ENCODE data around the gene PA2G4. TPM values are rescaled to one million over a fixed set of nuclear protein-coding genes. Genes with fewer than 3 reads are reported as not detected.

PA2G4 gene
- total RNA-seq, 1 experiment from 2014 or later: 184 TPM

DNA sequence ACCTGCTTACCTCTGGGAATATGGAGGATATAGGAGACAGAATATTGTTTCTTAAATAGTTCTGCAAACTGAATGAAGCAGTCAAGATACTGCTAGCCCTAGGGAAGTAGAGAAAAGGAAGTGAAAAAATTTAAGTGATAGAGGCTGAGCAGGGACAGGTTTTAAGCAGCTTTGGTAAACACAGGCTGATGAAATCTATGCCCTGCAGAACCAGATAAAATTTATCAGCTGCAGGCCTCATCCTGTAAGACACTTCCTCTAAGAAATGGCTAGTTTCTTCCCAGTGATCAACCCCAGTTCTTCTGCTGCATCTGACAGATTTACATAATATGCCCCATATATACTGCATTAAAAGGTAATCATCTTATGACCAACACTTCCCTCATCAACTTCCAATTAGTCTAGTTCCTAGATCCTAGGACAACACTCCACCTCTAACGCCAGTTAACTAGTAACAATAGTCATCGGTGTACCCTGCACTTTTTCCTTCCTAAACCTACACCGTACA lies 22.4 kb downstream of the PA2G4 start:
- DNase-seq (ENCODE audit: low read depth): no peak

- DNase-seq (ENCODE audit: low read depth): no peak
These were observed 23.1 kb downstream of the PA2G4 start for GRCh38 chr12:56127485-56127887.

- peak; percentile 100 for DNase-seq (ENCODE audit: low read depth)
These were observed 23.7 kb downstream of the PA2G4 start, which contains the start of gene ESYT1 for GRCh38 chr12:56127888-56128669. Gene ESYT1 (plus strand): TSS chr12:56128267. CDS start chr12:56128320, 53 bp downstream.

- DNase-seq (ENCODE audit: low read depth): peak; percentile 41
These were observed 24.4 kb downstream of the PA2G4 start for GRCh38 chr12:56128670-56129205.

- DNase-seq (ENCODE audit: low read depth): peak; percentile 49
These were observed 25.0 kb downstream of the PA2G4 start for GRCh38 chr12:56129206-56129941.

DNA sequence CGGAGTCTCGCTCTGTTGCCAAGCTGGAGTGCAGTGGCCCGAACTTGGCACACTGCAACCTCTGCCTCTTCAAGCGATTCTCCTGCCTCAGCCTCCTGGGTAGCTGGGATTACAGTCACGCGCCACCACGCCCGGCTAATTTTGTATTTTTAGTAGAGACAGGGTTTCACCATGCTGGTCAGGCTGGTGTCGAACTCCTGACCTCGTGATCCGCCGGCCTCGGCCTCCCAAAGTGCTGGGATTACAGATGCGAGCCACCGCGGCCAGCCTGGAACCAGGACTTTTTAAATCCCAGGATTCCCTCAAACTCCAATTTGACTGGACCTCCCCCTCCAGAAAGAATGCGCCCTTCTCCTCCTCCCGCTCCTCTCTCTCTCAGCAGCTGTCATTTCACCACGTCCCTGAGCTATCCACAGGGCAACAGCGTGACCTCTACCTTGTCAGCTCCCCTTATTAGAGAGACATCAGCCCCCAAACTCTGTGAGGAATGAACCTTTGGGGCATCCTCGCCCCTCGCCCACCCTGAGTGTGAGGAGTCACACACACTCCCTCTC lies 25.7 kb downstream of the PA2G4 start:
- DNase-seq (ENCODE audit: low read depth): no peak

DNA sequence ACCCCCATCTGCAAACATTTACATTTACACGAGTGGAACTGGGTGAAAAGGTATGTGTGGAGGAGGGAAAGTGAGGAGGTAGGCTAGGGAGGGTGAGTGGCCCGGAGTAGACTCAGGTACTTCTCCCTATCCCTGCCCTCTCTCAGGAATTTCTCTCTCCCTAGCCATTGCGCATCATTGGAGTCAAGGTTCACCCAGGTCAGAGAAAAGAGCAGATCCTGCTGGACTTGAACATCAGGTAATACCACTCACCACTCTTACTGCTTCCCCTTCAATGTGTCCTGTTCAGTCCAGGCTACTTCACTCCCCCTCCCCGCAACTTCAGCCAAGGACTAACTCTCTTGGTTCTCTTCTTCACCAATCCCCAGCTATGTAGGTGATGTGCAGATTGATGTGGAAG lies 26.5 kb downstream of the PA2G4 start:
- DNase-seq (ENCODE audit: low read depth): no peak

- DNase-seq (ENCODE audit: low read depth): no peak
These were observed 30.5 kb downstream of the PA2G4 start for GRCh38 chr12:56134897-56135296.

DNA sequence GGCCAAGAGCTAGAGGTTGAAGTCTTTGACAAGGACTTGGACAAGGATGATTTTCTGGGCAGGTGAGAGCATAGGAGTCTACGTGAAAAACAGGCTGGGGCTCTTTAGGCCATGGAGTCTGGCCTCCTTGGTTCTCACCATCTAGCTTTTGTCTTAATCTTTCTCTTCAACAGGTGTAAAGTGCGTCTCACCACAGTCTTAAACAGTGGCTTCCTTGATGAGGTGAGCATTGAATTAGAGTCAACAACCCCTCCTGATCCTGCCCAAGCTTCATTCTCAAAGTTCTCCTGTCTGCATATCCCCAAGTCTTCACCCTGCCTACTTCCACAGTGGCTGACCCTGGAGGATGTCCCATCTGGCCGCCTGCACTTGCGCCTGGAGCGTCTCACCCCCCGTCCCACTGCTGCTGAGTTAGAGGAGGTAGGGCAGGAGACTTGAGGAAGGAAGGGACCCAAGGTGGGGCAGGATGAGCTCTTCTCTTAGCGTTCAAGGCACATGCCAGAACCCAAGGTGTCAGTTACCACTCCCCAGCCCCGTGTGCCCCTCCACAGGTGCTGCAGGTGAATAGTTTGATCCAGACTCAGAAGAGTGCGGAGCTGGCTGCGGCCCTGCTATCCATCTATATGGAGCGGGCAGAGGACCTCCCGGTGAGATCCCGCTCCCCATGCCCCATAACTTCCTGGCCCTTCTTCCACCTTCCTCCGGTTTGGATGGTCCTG lies 33.7 kb downstream of the PA2G4 start:
- no peak for DNase-seq (ENCODE audit: low read depth)

DNA sequence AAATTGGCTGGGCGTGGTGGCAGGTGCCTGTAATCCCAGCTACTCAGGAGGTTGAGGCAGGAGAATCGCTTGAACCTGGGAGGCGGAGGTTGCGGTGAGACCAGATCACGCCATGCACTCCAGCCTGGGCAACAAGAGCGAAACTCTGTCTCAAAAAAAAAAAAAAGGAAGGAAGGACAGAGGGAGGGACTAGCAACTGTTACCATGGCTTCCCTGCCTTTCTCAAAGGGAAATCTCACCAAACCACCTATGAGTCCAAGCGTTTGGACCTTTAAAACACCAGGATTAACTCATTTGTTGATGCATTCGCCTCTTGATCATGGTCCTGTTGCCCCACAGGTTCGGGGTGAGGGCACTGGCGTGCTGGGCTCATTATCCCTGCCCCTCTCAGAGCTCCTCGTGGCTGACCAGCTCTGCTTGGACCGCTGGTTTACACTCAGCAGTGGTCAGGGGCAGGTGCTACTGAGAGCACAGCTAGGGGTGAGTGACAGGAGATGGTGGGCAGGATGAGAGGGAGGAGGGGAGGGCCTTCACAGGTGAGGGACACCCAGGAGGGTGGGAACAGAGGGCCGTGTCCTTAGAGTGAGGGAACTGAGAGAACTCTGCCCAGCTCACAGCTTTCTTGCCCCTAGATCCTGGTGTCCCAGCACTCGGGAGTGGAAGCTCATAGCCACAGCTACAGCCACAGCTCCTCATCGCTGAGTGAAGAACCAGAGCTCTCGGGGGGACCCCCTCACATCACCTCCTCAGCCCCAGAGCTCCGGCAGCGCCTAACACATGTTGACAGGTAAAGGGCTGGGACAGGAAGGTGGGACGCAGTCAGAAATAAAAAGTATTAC lies 37.8 kb downstream of the PA2G4 start:
- DNase-seq (ENCODE audit: low read depth): no peak

DNA sequence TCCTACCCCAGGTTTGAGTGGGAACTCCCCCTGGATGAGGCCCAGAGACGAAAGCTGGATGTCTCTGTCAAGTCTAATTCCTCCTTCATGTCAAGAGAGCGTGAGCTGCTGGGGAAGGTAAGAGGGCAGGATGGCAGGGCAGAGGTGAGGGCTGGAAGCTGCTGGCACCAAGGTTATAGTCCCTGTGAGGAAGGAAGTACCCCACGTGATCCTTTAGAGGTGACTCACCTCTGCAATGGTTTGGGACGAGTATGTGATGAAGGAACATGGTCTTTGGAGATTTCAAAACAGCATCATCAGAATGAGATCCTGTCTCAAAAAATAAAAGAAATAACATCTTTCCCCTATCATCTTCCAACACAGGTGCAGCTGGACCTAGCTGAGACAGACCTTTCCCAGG lies 38.9 kb downstream of the PA2G4 start:
- no peak for DNase-seq (ENCODE audit: low read depth)

DNA sequence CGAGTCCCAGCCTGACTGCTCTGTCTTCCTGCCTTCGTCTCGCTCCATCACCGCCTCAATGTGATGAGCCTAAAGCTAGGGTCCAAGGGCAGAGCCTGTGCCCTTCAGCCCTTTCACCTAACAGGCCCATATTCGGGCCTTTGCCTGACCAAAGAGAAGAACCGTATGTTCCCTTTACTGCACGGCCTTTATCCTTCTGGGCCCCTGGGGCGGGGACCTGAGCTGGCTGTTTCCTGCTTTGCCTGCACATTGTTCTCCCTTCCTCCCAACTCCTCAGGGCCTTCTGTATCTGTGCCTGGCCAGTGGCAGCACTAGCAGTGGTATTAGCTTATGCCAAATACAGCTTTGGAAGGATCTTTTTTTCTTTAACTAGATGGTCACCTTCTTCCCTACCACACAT lies 39.5 kb downstream of the PA2G4 start:
- no peak for DNase-seq (ENCODE audit: low read depth)

DNA sequence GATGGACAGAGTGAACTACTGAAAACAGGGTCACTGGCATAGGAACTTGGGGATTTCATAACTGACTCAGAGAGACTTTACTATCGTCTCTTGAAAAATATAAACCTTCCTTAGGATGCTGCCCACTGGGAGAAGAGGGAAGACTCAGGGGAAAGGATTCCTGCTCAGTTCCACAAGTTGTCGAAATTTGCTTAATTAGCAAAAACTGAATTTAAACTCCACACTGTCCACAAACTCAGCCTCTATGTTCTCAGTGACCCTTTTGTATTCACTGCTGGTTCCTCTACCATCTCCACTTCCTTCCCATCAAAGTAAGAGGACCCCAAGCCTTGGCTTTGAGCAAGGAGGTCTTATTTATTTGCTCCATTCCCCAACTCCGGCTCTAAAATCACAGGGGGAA lies 40.9 kb downstream of the PA2G4 start:
- no peak for DNase-seq (ENCODE audit: low read depth)

DNA sequence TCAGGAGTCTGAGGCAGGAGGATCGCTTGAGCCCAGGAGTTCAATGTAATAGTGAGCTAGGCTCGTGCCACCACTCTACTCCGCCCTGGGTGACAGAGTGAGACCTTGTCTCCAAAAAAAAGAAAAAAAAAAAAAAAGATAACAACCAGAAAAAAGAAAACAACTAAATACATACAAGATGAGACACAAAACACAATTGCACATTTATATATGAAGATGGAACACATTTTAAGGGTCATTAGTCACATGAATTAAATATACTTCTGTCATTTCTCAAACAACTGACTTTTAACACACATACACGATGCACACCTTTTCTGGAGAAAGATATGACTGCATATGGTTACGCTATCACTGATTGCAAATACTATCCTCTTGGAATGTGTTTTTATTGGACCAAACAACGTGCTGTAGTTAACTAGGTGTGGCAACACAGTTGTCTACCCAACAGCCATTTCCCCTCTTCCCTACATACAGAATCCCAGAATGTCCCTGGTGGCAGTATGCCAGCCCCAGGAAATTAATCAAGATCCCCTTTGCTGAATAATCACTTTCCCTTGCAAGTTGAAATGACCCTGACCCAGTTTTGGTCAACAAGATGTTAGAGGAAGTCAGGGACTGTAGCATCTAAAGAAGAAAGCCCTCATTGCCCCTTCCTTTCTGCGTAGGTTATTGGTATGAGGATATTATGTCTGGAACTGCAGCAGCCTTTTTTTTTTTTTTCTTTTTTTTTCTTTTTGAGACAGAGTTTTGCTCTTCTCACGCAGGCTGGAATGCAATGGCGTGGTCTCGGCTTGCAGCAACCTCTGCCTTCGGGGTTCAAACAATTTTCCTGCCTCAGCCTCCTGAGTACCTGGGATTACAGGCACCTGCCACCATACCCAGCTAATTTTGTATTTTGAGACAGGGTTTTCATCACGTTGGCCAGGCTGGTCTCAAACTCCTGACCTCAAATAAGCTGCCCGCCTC lies 42.4 kb downstream of the PA2G4 start:
- DNase-seq (ENCODE audit: low read depth): no peak

- no peak for DNase-seq (ENCODE audit: low read depth)
These were observed 46.2 kb downstream of the PA2G4 start for GRCh38 chr12:56150563-56150962.

DNA sequence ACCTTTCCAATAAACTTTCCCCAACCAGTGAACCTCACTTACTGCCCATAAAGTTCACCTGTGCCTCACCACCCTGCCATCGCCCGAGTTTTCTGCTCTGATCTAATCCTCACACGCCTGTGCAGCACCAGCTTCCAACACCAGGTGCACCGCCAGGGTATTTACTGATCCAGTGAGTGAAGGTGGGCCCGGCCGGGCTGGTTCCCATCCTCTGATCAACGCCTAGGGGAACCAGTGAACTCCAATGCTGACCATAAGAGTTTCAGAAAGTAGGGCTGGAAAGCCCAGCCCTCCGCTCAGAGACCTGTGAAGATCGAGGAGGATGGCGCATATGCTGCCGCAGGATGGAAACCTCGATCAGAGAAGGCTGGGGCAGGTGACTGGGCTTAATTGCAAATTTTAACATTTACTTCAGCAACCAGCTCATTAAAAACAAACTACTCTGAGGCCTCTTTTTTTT lies 47.3 kb downstream of the PA2G4 start:
- DNase-seq (ENCODE audit: low read depth): no peak

DNA sequence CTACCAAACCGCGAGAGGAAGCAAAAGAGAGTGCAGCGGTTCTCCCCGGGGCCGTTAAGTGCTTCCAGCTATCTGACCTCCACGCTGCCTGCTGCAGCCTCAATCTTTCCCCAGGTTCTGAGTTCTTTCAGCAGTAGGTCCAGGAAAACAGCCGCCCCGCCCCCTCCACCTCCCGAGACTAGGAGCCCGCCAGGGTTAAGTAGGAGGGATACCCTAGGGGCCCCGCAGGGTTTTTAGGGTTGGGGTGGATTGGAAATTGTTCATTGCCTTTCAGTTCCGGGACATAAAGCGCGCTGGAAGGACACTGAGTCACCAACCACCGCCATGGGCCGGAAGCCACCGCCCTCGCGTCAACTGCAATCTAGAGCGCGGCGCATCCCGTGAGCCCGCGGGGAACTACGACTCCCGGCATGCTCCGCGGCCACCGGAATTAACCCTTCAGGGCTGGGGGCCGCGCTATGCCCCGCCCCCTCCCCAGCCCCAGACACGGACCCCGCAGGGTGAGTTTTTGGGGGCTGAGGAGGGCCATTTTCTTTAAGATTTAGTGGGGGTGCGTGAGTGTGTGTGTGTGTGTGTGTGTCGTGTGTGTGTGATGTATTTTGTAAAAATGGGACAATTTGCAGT lies 47.9 kb downstream of the PA2G4 start, which contains the start of gene MYL6B:
Gene MYL6B, plus strand, starts transcription at position 456 of the 624 bp plus-strand sequence. CDS start 1,332 bp downstream, outside the sequence.
- DNase-seq (ENCODE audit: low read depth): peak; percentile 91

DNA sequence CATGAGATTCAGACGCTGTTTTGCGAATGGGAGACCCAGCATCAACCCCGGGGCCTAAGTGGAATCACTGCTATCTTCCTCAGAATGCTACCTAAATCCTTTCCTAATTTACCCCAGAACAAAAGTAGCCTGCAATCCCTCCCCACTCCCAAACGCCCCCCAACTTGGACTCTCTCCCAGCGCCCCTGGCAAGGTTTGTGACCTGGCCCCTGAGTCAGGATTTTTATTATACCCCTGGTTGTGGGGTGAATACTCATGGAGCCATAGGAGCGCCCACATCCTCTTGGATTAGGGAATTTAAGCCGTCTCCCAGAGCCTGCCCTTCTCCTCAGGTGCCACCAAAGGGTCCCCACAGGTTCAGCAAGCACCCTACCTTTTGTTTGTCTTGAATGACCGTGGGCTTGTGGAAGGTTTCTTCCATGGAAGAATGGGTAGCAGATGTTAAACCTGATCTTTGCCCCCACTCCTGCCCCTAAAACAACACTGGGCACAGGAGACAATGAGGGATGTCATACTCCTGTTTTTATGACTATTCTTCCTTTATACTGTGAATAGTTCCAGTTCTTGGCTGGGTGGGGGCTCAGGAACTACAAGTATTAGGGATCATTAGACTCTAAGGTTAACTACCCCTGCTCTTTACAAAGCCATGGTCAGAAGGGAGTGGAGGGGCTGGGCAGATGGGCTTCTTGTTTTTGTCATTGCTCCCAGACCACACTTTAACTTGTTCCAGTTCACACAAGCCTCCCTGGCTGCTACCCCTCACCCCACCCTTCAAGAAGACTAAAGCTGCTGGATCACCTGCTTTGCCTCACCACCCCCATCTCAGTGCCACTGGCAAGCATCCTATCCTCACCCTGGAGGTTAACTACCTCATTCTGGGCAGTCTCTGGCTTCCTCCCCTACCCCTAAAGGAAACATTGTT lies 48.7 kb downstream of the PA2G4 start:
- no peak for DNase-seq (ENCODE audit: low read depth)
